ENCODE data around the gene FOXK1.

The FOXK1 gene

GRCh38 chr7:4785371-4785770 is 103.3 kb downstream of the FOXK1 start:
- Mint-ChIP-seq H3K27me3 (ENCODE audit: low read depth, poor library complexity) (no peaks in the 10 kb centered on the region), H3K4me1 (no peaks in the 10 kb centered on the region), H3K27ac (no peak overlapping the region), H3K4me3 (no peak overlapping the region), H3K9me3 (no peaks in the 10 kb centered on the region), H3K36me3 (ENCODE audit: low read depth) (no peaks in the 10 kb centered on the region)
- no peak for DNase-seq
- TF ChIP-seq, protein P1, sequence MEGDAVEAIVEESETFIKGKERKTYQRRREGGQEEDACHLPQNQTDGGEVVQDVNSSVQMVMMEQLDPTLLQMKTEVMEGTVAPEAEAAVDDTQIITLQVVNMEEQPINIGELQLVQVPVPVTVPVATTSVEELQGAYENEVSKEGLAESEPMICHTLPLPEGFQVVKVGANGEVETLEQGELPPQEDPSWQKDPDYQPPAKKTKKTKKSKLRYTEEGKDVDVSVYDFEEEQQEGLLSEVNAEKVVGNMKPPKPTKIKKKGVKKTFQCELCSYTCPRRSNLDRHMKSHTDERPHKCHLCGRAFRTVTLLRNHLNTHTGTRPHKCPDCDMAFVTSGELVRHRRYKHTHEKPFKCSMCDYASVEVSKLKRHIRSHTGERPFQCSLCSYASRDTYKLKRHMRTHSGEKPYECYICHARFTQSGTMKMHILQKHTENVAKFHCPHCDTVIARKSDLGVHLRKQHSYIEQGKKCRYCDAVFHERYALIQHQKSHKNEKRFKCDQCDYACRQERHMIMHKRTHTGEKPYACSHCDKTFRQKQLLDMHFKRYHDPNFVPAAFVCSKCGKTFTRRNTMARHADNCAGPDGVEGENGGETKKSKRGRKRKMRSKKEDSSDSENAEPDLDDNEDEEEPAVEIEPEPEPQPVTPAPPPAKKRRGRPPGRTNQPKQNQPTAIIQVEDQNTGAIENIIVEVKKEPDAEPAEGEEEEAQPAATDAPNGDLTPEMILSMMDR (IDR thresholded peaks at IDR 0.05) = no peak

DNA sequence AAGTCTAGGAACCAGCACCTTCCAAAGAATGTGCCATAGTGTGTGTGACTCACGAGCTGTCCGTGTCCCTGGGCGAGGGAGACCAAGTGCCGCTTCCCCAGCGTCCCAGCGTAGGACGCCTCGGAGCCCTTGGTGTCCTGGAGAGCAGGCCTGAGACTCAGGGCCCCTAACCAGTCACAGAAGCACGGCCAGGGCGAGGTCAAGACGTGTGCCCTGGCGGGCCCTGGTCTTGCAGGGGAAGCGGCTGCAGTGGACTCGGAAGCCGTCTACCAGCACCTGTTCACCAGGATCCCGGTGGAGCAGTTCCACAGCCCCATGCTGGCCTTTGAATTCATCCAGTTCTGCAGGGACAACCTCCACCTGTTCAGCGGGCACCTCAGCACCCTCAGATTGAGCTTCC is 103.9 kb downstream of the FOXK1 start:
- no peaks in the 10 kb centered on the region for H3K27me3 Mint-ChIP-seq (ENCODE audit: low read depth, poor library complexity)
- TF ChIP-seq, protein P1 (IDR thresholded peaks at IDR 0.05) = no peak
- no peak overlapping the region for H3K4me3 Mint-ChIP-seq
- H3K36me3 Mint-ChIP-seq (ENCODE audit: low read depth) = no peaks in the 10 kb centered on the region
- no peaks in the 10 kb centered on the region for H3K4me1 Mint-ChIP-seq
- H3K27ac Mint-ChIP-seq = no peak overlapping the region
- no peaks in the 10 kb centered on the region for H3K9me3 Mint-ChIP-seq
- no peak for DNase-seq

DNA sequence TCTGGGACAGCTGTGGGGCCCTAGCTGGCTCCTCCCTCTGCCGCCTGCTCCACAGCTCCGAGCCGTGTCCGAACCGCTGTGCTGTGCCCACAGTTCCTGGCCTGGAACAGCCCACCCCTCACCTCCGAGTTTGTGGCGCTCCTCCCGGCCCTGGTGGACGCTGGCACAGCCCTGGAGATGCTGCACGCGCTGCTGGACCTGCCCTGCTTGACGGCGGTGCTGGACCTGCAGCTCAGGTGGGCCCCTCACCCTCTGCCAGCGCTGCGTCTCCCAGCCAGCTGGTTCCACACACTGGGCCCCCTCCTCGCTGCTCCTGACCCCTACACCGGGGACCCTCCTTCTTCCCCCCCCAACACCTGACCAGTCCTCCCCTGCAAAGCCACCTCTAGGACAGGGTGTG is 105.4 kb downstream of the FOXK1 start:
- peaks cover 5% of the 10 kb centered on the region for H3K36me3 Mint-ChIP-seq (ENCODE audit: low read depth)
- TF ChIP-seq, protein P1 (IDR thresholded peaks at IDR 0.05) = no peak
- no peak overlapping the region for H3K4me3 Mint-ChIP-seq
- H3K27me3 Mint-ChIP-seq (ENCODE audit: low read depth, poor library complexity) = no peaks in the 10 kb centered on the region
- H3K27ac Mint-ChIP-seq = no peak overlapping the region
- H3K9me3 Mint-ChIP-seq = no peaks in the 10 kb centered on the region
- DNase-seq = no peak
- H3K4me1 Mint-ChIP-seq = no peaks in the 10 kb centered on the region

DNA sequence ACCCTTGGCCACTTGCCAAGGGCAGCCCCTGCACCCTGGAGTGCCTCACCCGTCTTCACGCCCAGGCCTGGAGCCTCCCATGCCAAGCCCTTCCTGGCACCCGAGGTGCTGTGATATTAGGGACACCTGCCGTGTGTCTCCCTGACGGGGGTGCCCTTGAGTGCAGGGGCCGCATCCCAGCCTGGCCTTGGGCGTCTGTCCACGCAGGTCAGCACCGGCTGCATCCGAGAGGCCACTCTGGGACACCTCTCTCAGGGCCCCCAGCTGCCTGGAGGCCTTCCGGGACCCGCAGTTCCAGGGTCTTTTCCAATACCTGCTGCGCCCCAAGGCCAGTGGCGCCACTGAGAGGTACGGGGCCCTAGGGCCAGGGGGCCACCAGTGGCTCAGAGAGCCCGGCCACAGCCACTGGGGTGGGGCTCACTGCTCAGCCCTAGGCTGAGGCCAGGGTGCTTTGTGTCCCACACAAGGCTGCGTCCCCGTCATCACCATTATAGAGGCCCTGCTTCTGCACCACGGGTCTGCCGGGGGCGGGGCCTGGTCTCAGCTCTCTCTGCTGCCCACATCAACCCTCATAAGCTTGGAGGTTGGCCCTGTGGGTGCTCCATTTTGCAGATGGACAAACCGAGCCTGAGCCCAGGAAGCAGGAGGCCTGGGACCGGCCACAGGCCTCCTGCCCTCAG is 106.0 kb downstream of the FOXK1 start:
- Mint-ChIP-seq H3K9me3 (no peaks in the 10 kb centered on the region), H3K27ac (no peak overlapping the region), H3K4me3 (no peak overlapping the region), H3K4me1 (no peaks in the 10 kb centered on the region), H3K27me3 (ENCODE audit: low read depth, poor library complexity) (no peaks in the 10 kb centered on the region), H3K36me3 (ENCODE audit: low read depth) (peaks cover 5% of the 10 kb centered on the region)
- TF ChIP-seq, protein P1 (IDR thresholded peaks at IDR 0.05) = no peak
- no peak for DNase-seq

DNA sequence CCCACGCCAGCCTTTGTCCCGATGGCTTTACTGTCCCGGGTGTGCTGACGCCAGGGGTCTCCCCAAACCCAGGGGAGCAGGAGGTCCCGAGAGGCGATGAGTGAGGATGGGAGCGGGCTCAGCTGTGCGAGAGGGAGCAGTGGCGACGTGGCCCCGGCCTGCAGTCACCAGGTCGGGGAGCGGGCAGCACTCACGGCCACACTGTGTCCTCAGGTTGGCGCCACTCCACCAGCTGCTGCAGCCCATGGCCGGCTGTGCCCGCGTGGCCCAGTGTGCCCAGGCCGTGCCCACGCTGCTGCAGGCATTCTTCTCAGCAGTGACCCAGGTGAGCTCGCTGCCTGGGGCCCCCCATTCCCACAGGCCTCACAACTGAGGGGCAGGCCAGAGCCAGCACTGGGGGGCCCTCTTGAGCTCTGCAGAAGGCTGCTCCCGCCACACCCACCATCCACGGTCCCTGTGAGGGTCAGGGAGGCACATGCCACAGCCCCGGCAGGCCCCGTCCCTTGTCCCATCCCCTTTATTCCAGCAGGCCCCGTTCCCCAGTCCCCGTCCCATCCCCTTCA is 106.6 kb downstream of the FOXK1 start:
- Mint-ChIP-seq H3K4me1 (no peaks in the 10 kb centered on the region), H3K36me3 (ENCODE audit: low read depth) (peaks cover 5% of the 10 kb centered on the region), H3K27me3 (ENCODE audit: low read depth, poor library complexity) (no peaks in the 10 kb centered on the region), H3K9me3 (no peaks in the 10 kb centered on the region), H3K4me3 (no peak overlapping the region), H3K27ac (no peak overlapping the region)
- no peak for DNase-seq
- TF ChIP-seq, protein P1 (IDR thresholded peaks at IDR 0.05) = no peak
